ENCODE measurements around the gene KLHL13.
"Not testable (repeated sequence)": the region's sequence is repeated elsewhere in the genome, so short reads cannot be mapped to it uniquely, and the experiment has no call there.

Gene KLHL13

GRCh38 chrX:117969782-117970181, 146.8 kb downstream of the KLHL13 start:
- DNase-seq, result no peak
- Histone ChIP-seq H3K27me3 (no peaks in the 10 kb centered on the region), H3K36me3 (no peaks in the 10 kb centered on the region), H3K4me3 (ENCODE audit: low read depth, low read length) (no peak overlapping the region), H3K4me1 (no peaks in the 10 kb centered on the region; the same call in 1 of the 2 replicates), H3K9me3 (no peaks in the 10 kb centered on the region)
- no peak for TF ChIP-seq CTCF (IDR thresholded peaks at IDR 0.05; ENCODE audit: low read depth, low read length)

- H3K36me3 ChIP-seq, result no peaks in the 10 kb centered on the region
- no peaks in the 10 kb centered on the region for H3K9me3 ChIP-seq
- H3K4me1 ChIP-seq, result no peaks in the 10 kb centered on the region; the same call in 1 of the 2 replicates
- no peak for TF ChIP-seq CTCF (IDR thresholded peaks at IDR 0.05; ENCODE audit: low read depth, low read length)
- DNase-seq, result no peak
- no peak overlapping the region for H3K4me3 ChIP-seq (ENCODE audit: low read depth, low read length)
- H3K27me3 ChIP-seq, result no peaks in the 10 kb centered on the region
These were observed 147.3 kb downstream of the KLHL13 start for GRCh38 chrX:117969328-117969727.

- no peaks in the 10 kb centered on the region for H3K36me3 ChIP-seq
- no peak overlapping the region for H3K4me3 ChIP-seq (ENCODE audit: low read depth, low read length)
- no peak for TF ChIP-seq CTCF (IDR thresholded peaks at IDR 0.05; ENCODE audit: low read depth, low read length)
- no peak for DNase-seq
- no peaks in the 10 kb centered on the region; the same call in 1 of the 2 replicates for H3K4me1 ChIP-seq
- no peaks in the 10 kb centered on the region for H3K27me3 ChIP-seq
- H3K9me3 ChIP-seq, result no peaks in the 10 kb centered on the region
These were observed 157.6 kb downstream of the KLHL13 start for GRCh38 chrX:117959045-117959444.

GRCh38 chrX:117957128-117957527, 159.5 kb downstream of the KLHL13 start:
- Histone ChIP-seq H3K27me3 (no peaks in the 10 kb centered on the region), H3K9me3 (no peaks in the 10 kb centered on the region), H3K36me3 (no peaks in the 10 kb centered on the region), H3K4me1 (no peaks in the 10 kb centered on the region; the same call in 1 of the 2 replicates), H3K4me3 (ENCODE audit: low read depth, low read length) (no peak overlapping the region)
- DNase-seq, result no peak
- no peak for TF ChIP-seq CTCF (IDR thresholded peaks at IDR 0.05; ENCODE audit: low read depth, low read length)

- not testable (repeated sequence) for DNase-seq; H3K9me3 ChIP-seq; H3K27me3 ChIP-seq; H3K36me3 ChIP-seq; H3K4me3 ChIP-seq (ENCODE audit: low read depth, low read length); H3K4me1 ChIP-seq
These were observed 177.3 kb downstream of the KLHL13 start for GRCh38 chrX:117939296-117939695.

- no peak for TF ChIP-seq CTCF (IDR thresholded peaks at IDR 0.05; ENCODE audit: low read depth, low read length)
- DNase-seq, result no peak
- Histone ChIP-seq H3K4me3 (ENCODE audit: low read depth, low read length) (no peak overlapping the region), H3K4me1 (no peaks in the 10 kb centered on the region), H3K27me3 (no peaks in the 10 kb centered on the region), H3K36me3 (no peaks in the 10 kb centered on the region; the same call in 1 of the 2 replicates), H3K9me3 (no peaks in the 10 kb centered on the region)
These were observed 180.5 kb downstream of the KLHL13 start for GRCh38 chrX:117936118-117936517.

GRCh38 chrX:117930116-117930515, 186.5 kb downstream of the KLHL13 start:
- H3K36me3 ChIP-seq; H3K4me3 ChIP-seq (ENCODE audit: low read depth, low read length); H3K4me1 ChIP-seq; H3K9me3 ChIP-seq; DNase-seq; H3K27me3 ChIP-seq: not testable (repeated sequence)
